IMR-90 (cell line): ENCODE data around the gene INSR. TPM values are rescaled to one million over a fixed set of nuclear protein-coding genes. Genes with fewer than 3 reads are reported as not detected.

Experiments
- ATAC-seq: fragments of 200-7000 bp; cut with Tn5 transposase; 2 replicates; pipeline ENCODE4 v1.9.1; 2020; ENCODE audit warnings: low read depth, mild to moderate bottlenecking, moderate library complexity
- BruUV-seq: library from RNA; stranded (reverse); fragments of 400-500 nt; replicated peaks from 2 replicates; lab custom pipeline; 2021; lab: Mats Ljungman, UMichigan
- CTCF ChIA-PET: fragments of 300-600 bp; formaldehyde crosslinking; extraction: SDS; loops from one replicate; lab custom pipeline; 2021; ENCODE audit warnings: antibody characterized with exemption; lab: Yijun Ruan, JAX
- POLR2A ChIA-PET: fragments of 300-600 bp; sonication (Branson Sonifier 250); formaldehyde crosslinking; loops from one replicate; lab custom pipeline; 2022; ENCODE audit warnings: antibody characterized with exemption; ENCODE audit not compliant: unreplicated experiment; lab: Charles Lee
- DNase-seq: peaks from one replicate; pipeline ENCODE4 v3.0.0; 2013
- H2AFZ ChIP-seq: replicated peaks from 2 replicates; pipeline ENCODE3; 2013; ENCODE audit warnings: low read length, mild to moderate bottlenecking; ENCODE audit not compliant: poor library complexity
- H2AK5ac ChIP-seq: 2 replicates; pipeline ENCODE4 v1.6.1; 2013; ENCODE audit warnings: low read depth, low read length, inconsistent platforms
- H2AK9ac ChIP-seq: replicated peaks from 2 replicates; pipeline ENCODE3; 2013; ENCODE audit warnings: mild to moderate bottlenecking, low read depth, low read length, moderate library complexity; ENCODE audit not compliant: poor library complexity
- H2BK120ac ChIP-seq: 2 replicates; pipeline ENCODE4 v1.6.1; 2013; ENCODE audit warnings: low read depth, low read length, inconsistent platforms
- H2BK15ac ChIP-seq: 3 replicates; pipeline ENCODE4 v1.6.1; 2013; ENCODE audit warnings: low read depth, low read length, inconsistent platforms
- H2BK20ac ChIP-seq: 2 replicates; pipeline ENCODE4 v1.6.1; 2013; ENCODE audit warnings: low read depth, mild to moderate bottlenecking, inconsistent platforms, low read length, moderate library complexity
- H2BK5ac ChIP-seq: 2 replicates; pipeline ENCODE4 v1.6.1; 2013; ENCODE audit warnings: mild to moderate bottlenecking, low read depth, low read length, inconsistent platforms; ENCODE audit not compliant: poor library complexity, severe bottlenecking
- H3K14ac ChIP-seq: replicated peaks from 2 replicates; pipeline ENCODE4 v1.6.1; 2013; ENCODE audit warnings: low read depth, low read length, inconsistent platforms
- H3K18ac ChIP-seq: 2 replicates; pipeline ENCODE4 v1.6.1; 2013; ENCODE audit warnings: low read depth, low read length, control low read depth
- H3K23ac ChIP-seq: 2 replicates; pipeline ENCODE4 v1.6.1; 2013; ENCODE audit warnings: low read depth, low read length, inconsistent platforms
- H3K27ac ChIP-seq: 2 replicates; pipeline ENCODE4 v1.5.1; 2013; ENCODE audit warnings: mild to moderate bottlenecking, control low read depth, low read length; ENCODE audit not compliant: insufficient read depth
- H3K27me3 ChIP-seq: 2 replicates; pipeline ENCODE4 v1.6.1; 2013; ENCODE audit warnings: low read length; ENCODE audit not compliant: control insufficient read depth, insufficient read depth
- H3K36me3 ChIP-seq: 2 replicates; pipeline ENCODE4 v1.6.1; 2013; ENCODE audit warnings: low read length, mixed read lengths; ENCODE audit not compliant: control insufficient read depth, insufficient read depth
- H3K4ac ChIP-seq: 2 replicates; pipeline ENCODE4 v1.6.1; 2013; ENCODE audit warnings: low read depth, low read length, inconsistent platforms
- H3K4me1 ChIP-seq: 2 replicates; pipeline ENCODE4 v1.6.1; 2013; ENCODE audit warnings: low read length, mixed read lengths; ENCODE audit not compliant: control insufficient read depth, insufficient read depth
- H3K4me2 ChIP-seq: 2 replicates; pipeline ENCODE4 v1.6.1; 2013; ENCODE audit warnings: low read depth, mild to moderate bottlenecking, control low read depth, low read length, moderate library complexity
- H3K4me3 ChIP-seq: 2 replicates; pipeline ENCODE4 v1.5.1; 2013; ENCODE audit warnings: low read depth, mild to moderate bottlenecking, control low read depth, low read length, moderate library complexity; ENCODE audit not compliant: insufficient read depth
- H3K56ac ChIP-seq: 2 replicates; pipeline ENCODE4 v1.6.1; 2013; ENCODE audit warnings: low read length, inconsistent platforms; ENCODE audit not compliant: insufficient read depth; ENCODE audit errors: extremely low read depth
- H3K79me1 ChIP-seq, 2 experiments: 2 replicates each; pipeline ENCODE4 v1.6.1; 2013; ENCODE audit warnings: low read length in 2 of 2, inconsistent platforms in 1 of 2, low read depth in 1 of 2
- H3K9ac ChIP-seq: 2 replicates; pipeline ENCODE4 v1.6.1; 2013; ENCODE audit warnings: low read depth, low read length, control low read depth
- H3K9me1 ChIP-seq: 2 replicates; pipeline ENCODE4 v1.6.1; 2013; ENCODE audit warnings: low read length, inconsistent platforms; ENCODE audit not compliant: insufficient read depth
- H3K9me3 ChIP-seq: 2 replicates; pipeline ENCODE4 v1.6.1; 2013; ENCODE audit warnings: low read length; ENCODE audit not compliant: control insufficient read depth, insufficient read depth
- H4K20me1 ChIP-seq: 2 replicates; pipeline ENCODE4 v1.6.1; 2013; ENCODE audit warnings: low read length, inconsistent platforms; ENCODE audit not compliant: insufficient read depth
- H4K5ac ChIP-seq: 2 replicates; pipeline ENCODE4 v1.6.1; 2013; ENCODE audit warnings: mild to moderate bottlenecking, low read depth, low read length, control low read depth
- H4K8ac ChIP-seq, 2 experiments: 2 replicates each; pipeline ENCODE4 v1.6.1; 2013; ENCODE audit warnings: low read depth in 2 of 2, low read length in 2 of 2, control low read depth in 1 of 2, inconsistent platforms in 1 of 2
- H4K91ac ChIP-seq: 2 replicates; pipeline ENCODE4 v1.6.1; 2013; ENCODE audit warnings: low read depth, low read length, inconsistent platforms; ENCODE audit not compliant: insufficient read depth
- BHLHE40 ChIP-seq: fragments of 150-350 bp; IDR thresholded peaks from 2 replicates; pipeline ENCODE4 v1.6.1; 2016; ENCODE audit warnings: mild to moderate bottlenecking, low read depth, low read length
- FOS ChIP-seq: fragments of 150-350 bp; IDR thresholded peaks from 2 replicates; pipeline ENCODE4 v1.6.1; 2016; ENCODE audit warnings: low read depth, low read length
- RCOR1 ChIP-seq: IDR thresholded peaks from 2 replicates; pipeline ENCODE4 v1.6.1; 2012; ENCODE audit warnings: mild to moderate bottlenecking, low read length, improper control_type of control experiment; ENCODE audit not compliant: insufficient replicate concordance
- WGBS, 2 experiments: methylation state at CpG; one replicate each; pipeline versions ENCODE4 v1.1.5 to v1.1.7; 2013; ENCODE audit warnings: missing lambda C conversion rate in 2 of 2; ENCODE audit not compliant: insufficient read length in 1 of 2; ENCODE audit errors: extremely low coverage in 2 of 2; 5-methylcytosine and 5-hydroxymethylcytosine counted together
- dilution Hi-C: fragments of 300-500 bp; cut with HindIII; formaldehyde crosslinking; loops from one replicate; pipeline ENCODE4 v1.14.3; 2018; ENCODE audit warnings: low sequenced_read_pairs; ENCODE audit not compliant: unreplicated experiment
- in situ Hi-C: fragments of 300-500 bp; cut with MboI; formaldehyde crosslinking; loops from 3 replicates; pipeline ENCODE4 v1.14.3; 2019; ENCODE audit warnings: low sequenced_read_pairs, inconsistent platforms, mixed read lengths
- intact Hi-C: fragments of 100-400 bp; cut with micrococcal nuclease; formaldehyde crosslinking; loops from 2 replicates; pipeline ENCODE4 v1.10.0; 2022
- polyA plus RNA-seq, 3 experiments: library from polyadenylated mRNA; depleted of rRNA; stranded (reverse); fragments of >200 nt; gene quantifications; 2 replicates each; pipeline ENCODE4 v1.2.3, GENCODE V29; 2012; ENCODE audit warnings: low replicate concordance in 1 of 3
- total RNA-seq: library from RNA; depleted of rRNA; stranded (reverse); fragments of >200 nt; gene quantifications from 2 replicates; pipeline ENCODE4 v1.2.3, GENCODE V29; 2012
- TF ChIP-seq, protein P1 (sequence below): conservative IDR thresholded peaks from 2 replicates; pipeline ENCODE4 v1.5.1; 2012; ENCODE audit warnings: mild to moderate bottlenecking, low read depth, low read length, improper control_type of control experiment

The INSR gene
- total and polyA plus RNA-seq, 2 of the 4 experiments (the other 2 are of a cell fraction): 2.8 to 7.9 TPM

DNA sequence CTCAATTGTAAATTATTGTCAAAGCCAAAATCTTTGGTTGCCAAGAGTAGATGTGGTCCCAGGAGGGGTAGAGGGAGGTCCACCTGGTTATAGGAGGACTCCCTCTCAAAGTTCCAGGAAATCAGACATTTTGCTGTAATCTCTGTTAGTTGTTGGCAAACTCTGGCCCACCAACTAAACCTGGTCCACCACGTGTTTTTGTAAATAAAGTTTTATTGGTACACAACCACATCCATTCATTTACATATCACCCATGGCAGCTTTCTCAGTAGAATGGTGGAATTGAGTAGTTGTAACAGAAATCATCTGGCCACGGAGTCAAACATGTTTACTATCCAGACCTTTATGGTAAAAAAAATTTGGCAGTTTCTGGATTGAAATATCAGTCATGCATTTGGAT is 154.1 kb downstream of the INSR start:
- Histone ChIP-seq H2BK120ac (no peak overlapping the region), H2AK9ac (no peak overlapping the region), H3K9ac (no peak overlapping the region), H4K20me1 (no peaks in the 10 kb centered on the region), H3K9me1 (peaks cover 6% of the 10 kb centered on the region; the same call in 1 of the 2 replicates), H3K79me1 (no peaks in the 10 kb centered on the region), H3K14ac (no peak overlapping the region), H3K18ac (no peak overlapping the region), H3K27me3 (no peaks in the 10 kb centered on the region), H2BK20ac (no peak overlapping the region), H3K4me1 (no peaks in the 10 kb centered on the region), H2AFZ (no peak overlapping the region), H3K9me3 (peaks cover 3% of the 10 kb centered on the region; the same call in 1 of the 2 replicates), H4K5ac (no peak overlapping the region), H2BK15ac (no peak overlapping the region), H3K56ac (no peak overlapping the region), H2AK5ac (no peak overlapping the region), H3K36me3 (peaks cover 16% of the 10 kb centered on the region), H4K91ac (no peak overlapping the region), H2BK5ac (no peak overlapping the region), H3K4me2 (no peak overlapping the region), H4K8ac (no peak overlapping the region), H3K4ac (no peak overlapping the region), H3K27ac (no peak overlapping the region), H3K23ac (no peak overlapping the region), H3K4me3 (no peak overlapping the region)
- DNase-seq (no peak), ATAC-seq (no peak)
- intact Hi-C loops (no loop called here), dilution Hi-C loops (no loop called here), in situ Hi-C loops (no loop called here)
- CTCF ChIA-PET: interaction anchor here (0.7 kb wide), 1 partner anchor 21 kb away, joined by 3 read pairs; no protein-coding TSS in a partner anchor
- POLR2A ChIA-PET: no interaction called here
- TF ChIP-seq, protein P1, sequence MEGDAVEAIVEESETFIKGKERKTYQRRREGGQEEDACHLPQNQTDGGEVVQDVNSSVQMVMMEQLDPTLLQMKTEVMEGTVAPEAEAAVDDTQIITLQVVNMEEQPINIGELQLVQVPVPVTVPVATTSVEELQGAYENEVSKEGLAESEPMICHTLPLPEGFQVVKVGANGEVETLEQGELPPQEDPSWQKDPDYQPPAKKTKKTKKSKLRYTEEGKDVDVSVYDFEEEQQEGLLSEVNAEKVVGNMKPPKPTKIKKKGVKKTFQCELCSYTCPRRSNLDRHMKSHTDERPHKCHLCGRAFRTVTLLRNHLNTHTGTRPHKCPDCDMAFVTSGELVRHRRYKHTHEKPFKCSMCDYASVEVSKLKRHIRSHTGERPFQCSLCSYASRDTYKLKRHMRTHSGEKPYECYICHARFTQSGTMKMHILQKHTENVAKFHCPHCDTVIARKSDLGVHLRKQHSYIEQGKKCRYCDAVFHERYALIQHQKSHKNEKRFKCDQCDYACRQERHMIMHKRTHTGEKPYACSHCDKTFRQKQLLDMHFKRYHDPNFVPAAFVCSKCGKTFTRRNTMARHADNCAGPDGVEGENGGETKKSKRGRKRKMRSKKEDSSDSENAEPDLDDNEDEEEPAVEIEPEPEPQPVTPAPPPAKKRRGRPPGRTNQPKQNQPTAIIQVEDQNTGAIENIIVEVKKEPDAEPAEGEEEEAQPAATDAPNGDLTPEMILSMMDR: no peak
- TF ChIP-seq RCOR1 (no peak), BHLHE40 (no peak), FOS (no peak)
- BruUV-seq: no TSS peak
- no CpG with 5 or more reads among the region's 2 CpGs for WGBS, 2 experiments
